ENCODE measurements around the gene CST9L.

The CST9L gene

GRCh38 chr20:23603321-23603720 is 35.0 kb upstream of the CST9L start:
- no peak for DNase-seq (ENCODE audit: low read depth)
- TF ChIP-seq, protein P1, sequence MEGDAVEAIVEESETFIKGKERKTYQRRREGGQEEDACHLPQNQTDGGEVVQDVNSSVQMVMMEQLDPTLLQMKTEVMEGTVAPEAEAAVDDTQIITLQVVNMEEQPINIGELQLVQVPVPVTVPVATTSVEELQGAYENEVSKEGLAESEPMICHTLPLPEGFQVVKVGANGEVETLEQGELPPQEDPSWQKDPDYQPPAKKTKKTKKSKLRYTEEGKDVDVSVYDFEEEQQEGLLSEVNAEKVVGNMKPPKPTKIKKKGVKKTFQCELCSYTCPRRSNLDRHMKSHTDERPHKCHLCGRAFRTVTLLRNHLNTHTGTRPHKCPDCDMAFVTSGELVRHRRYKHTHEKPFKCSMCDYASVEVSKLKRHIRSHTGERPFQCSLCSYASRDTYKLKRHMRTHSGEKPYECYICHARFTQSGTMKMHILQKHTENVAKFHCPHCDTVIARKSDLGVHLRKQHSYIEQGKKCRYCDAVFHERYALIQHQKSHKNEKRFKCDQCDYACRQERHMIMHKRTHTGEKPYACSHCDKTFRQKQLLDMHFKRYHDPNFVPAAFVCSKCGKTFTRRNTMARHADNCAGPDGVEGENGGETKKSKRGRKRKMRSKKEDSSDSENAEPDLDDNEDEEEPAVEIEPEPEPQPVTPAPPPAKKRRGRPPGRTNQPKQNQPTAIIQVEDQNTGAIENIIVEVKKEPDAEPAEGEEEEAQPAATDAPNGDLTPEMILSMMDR (IDR thresholded peaks at IDR 0.05; ENCODE audit: low read depth, low read length) = no peak
- TF ChIP-seq MYC (IDR thresholded peaks at IDR 0.05; ENCODE audit: low read depth, low read length) (no peak), POLR2A (IDR thresholded peaks at IDR 0.05; ENCODE audit: extremely low read depth, insufficient read length) (no peak), MAX (IDR thresholded peaks at IDR 0.05; ENCODE audit: low read depth, low read length) (no peak)

DNA sequence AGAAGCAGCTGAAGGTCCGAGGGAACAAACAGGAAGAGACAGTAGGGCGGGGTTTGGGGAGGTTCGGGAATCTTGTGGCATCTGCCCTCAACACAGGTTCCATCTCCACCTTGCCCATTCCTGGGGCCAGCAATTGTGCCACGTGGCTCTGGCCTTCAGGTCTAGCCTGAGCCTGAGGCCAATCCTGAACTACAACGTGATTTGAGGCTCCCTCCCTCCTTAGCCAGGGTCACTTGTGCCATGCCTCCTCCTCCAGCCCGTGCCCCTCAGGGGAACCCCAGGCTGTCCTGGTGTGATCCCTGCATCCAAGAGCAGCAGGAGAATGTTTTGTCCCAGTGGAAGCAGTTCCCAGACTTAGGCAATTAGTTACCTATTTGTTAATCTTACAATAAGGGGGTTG is 34.4 kb upstream of the CST9L start:
- H3K4me3 ChIP-seq (ENCODE audit: low read depth, low read length) = no peak overlapping the region
- no peak for DNase-seq (ENCODE audit: low read depth)
- TF ChIP-seq MYC (IDR thresholded peaks at IDR 0.05; ENCODE audit: low read depth, low read length) = no peak

More at GRCh38 chr20:23603321-23603720, 35.0 kb upstream of the CST9L start:
- H3K4me3 ChIP-seq (ENCODE audit: low read depth, low read length) = no peak overlapping the region

DNA sequence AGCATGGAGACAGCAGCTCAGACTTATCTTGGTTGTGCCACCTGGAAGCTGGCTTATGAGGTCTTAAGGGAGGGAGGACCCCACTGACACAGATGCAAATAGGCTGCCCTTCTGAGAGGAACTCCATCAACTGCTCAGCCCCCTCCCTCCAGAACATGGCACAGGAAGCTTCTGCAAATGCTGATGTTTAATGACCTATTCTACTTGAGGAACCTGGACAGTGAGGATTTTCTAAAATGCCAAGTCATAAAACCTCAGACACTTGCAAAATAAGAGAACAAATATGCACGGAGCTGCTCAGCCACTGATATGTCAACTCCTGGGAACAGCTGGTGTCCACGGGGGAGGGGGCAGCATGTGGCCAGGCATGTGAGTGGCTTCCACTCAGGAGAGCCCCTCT is 34.0 kb upstream of the CST9L start:
- no peak overlapping the region for H3K4me3 ChIP-seq (ENCODE audit: low read depth, low read length)
- TF ChIP-seq MYC (IDR thresholded peaks at IDR 0.05; ENCODE audit: low read depth, low read length) = peak; percentile 36; the same call in 1 of the 2 replicates
- 0 out of 2 replicates have a peak, but pooled peaks have one; percentile 11 for TF ChIP-seq MAX (IDR thresholded peaks at IDR 0.05; ENCODE audit: low read depth, low read length)
- no peak for TF ChIP-seq POLR2A (IDR thresholded peaks at IDR 0.05; ENCODE audit: extremely low read depth, insufficient read length)
- DNase-seq (ENCODE audit: low read depth) = peak; percentile 50

DNA sequence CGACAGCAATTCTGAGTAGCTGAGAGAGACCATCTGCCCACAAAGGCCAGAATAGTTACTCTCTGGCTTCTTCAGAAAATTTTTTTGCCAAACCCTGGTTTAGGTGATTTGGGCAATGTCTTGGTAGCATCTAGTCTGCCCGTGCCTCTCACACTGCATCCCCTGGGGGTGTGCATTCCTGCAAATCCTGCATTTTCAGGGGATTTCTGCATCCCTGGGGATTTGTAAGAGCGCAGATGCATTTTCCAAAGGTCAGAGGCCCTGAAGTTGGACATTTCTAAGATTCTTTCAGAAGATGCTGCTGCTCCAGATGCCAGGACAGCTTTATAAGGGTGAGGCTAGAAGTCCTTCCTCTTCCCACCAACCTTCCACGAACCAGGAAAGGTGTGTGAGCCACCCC is 33.4 kb upstream of the CST9L start:
- TF ChIP-seq MAX (IDR thresholded peaks at IDR 0.05; ENCODE audit: low read depth, low read length) = no peak
- TF ChIP-seq MYC (IDR thresholded peaks at IDR 0.05; ENCODE audit: low read depth, low read length) = no peak
- no peak for TF ChIP-seq POLR2A (IDR thresholded peaks at IDR 0.05; ENCODE audit: extremely low read depth, insufficient read length)
- TF ChIP-seq, protein P1 (IDR thresholded peaks at IDR 0.05; ENCODE audit: low read depth, low read length) = no peak
- no peak for DNase-seq (ENCODE audit: low read depth)
- no peak overlapping the region for H3K4me3 ChIP-seq (ENCODE audit: low read depth, low read length)

DNA sequence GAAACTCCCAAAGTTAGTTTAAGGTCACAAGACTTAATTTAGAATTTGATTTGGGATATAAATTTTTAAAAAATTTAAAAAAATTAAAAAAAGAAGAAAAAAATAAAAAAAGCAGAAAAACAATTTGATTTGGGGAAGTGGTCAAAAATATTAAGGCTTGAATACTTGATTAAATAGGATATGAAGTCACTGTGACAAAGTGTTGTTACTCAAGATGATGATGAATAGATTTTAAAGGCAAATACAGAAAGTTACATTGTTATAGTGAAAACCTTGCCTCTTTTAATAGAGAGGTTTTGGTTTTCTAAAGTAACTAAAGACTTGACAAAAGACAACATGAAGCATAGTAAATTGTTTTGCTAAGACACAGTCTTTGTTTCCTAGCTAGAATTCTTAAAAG is 30.2 kb upstream of the CST9L start:
- no peak for DNase-seq (ENCODE audit: low read depth)
- TF ChIP-seq MYC (IDR thresholded peaks at IDR 0.05; ENCODE audit: low read depth, low read length) (no peak), MAX (IDR thresholded peaks at IDR 0.05; ENCODE audit: low read depth, low read length) (no peak), POLR2A (IDR thresholded peaks at IDR 0.05; ENCODE audit: extremely low read depth, insufficient read length) (no peak)
- TF ChIP-seq, protein P1 (IDR thresholded peaks at IDR 0.05; ENCODE audit: low read depth, low read length) = no peak
- no peak overlapping the region for H3K4me3 ChIP-seq (ENCODE audit: low read depth, low read length)

GRCh38 chr20:23596579-23597250 is 28.4 kb upstream of the CST9L start:
- no peak overlapping the region for H3K4me3 ChIP-seq (ENCODE audit: low read depth, low read length)
- TF ChIP-seq, protein P1 (IDR thresholded peaks at IDR 0.05; ENCODE audit: low read depth, low read length) = no peak
- TF ChIP-seq MYC (IDR thresholded peaks at IDR 0.05; ENCODE audit: low read depth, low read length) = no peak
- TF ChIP-seq POLR2A (IDR thresholded peaks at IDR 0.05; ENCODE audit: extremely low read depth, insufficient read length) = no peak
- no peak for TF ChIP-seq MAX (IDR thresholded peaks at IDR 0.05; ENCODE audit: low read depth, low read length)
- peak; percentile 74 for DNase-seq (ENCODE audit: low read depth)
